IMR-90 (cell line): ENCODE results near the gene ECSCR. TPM values are rescaled to one million over a fixed set of nuclear protein-coding genes. Genes with fewer than 3 reads are reported as not detected.

Source experiments
- ATAC-seq: fragments of 200-7000 bp; cut with Tn5 transposase; 2 replicates; pipeline ENCODE4 v1.9.1; 2020; ENCODE audit warnings: low read depth, mild to moderate bottlenecking, moderate library complexity
- BruUV-seq: library from RNA; stranded (reverse); fragments of 400-500 nt; replicated peaks from 2 replicates; lab custom pipeline; 2021; lab: Mats Ljungman, UMichigan
- CTCF ChIA-PET: fragments of 300-600 bp; formaldehyde crosslinking; extraction: SDS; loops from one replicate; lab custom pipeline; 2021; ENCODE audit warnings: antibody characterized with exemption; lab: Yijun Ruan, JAX
- POLR2A ChIA-PET: fragments of 300-600 bp; sonication (Branson Sonifier 250); formaldehyde crosslinking; loops from one replicate; lab custom pipeline; 2022; ENCODE audit warnings: antibody characterized with exemption; ENCODE audit not compliant: unreplicated experiment; lab: Charles Lee
- DNase-seq: peaks from one replicate; pipeline ENCODE4 v3.0.0; 2013
- H2AFZ ChIP-seq: replicated peaks from 2 replicates; pipeline ENCODE3; 2013; ENCODE audit warnings: low read length, mild to moderate bottlenecking; ENCODE audit not compliant: poor library complexity
- H2AK5ac ChIP-seq: 2 replicates; pipeline ENCODE4 v1.6.1; 2013; ENCODE audit warnings: low read depth, low read length, inconsistent platforms
- H2AK9ac ChIP-seq: replicated peaks from 2 replicates; pipeline ENCODE3; 2013; ENCODE audit warnings: mild to moderate bottlenecking, low read depth, low read length, moderate library complexity; ENCODE audit not compliant: poor library complexity
- H2BK120ac ChIP-seq: 2 replicates; pipeline ENCODE4 v1.6.1; 2013; ENCODE audit warnings: low read depth, low read length, inconsistent platforms
- H2BK15ac ChIP-seq: 3 replicates; pipeline ENCODE4 v1.6.1; 2013; ENCODE audit warnings: low read depth, low read length, inconsistent platforms
- H2BK20ac ChIP-seq: 2 replicates; pipeline ENCODE4 v1.6.1; 2013; ENCODE audit warnings: low read depth, mild to moderate bottlenecking, inconsistent platforms, low read length, moderate library complexity
- H2BK5ac ChIP-seq: 2 replicates; pipeline ENCODE4 v1.6.1; 2013; ENCODE audit warnings: mild to moderate bottlenecking, low read depth, low read length, inconsistent platforms; ENCODE audit not compliant: poor library complexity, severe bottlenecking
- H3K14ac ChIP-seq: replicated peaks from 2 replicates; pipeline ENCODE4 v1.6.1; 2013; ENCODE audit warnings: low read depth, low read length, inconsistent platforms
- H3K18ac ChIP-seq: 2 replicates; pipeline ENCODE4 v1.6.1; 2013; ENCODE audit warnings: low read depth, low read length, control low read depth
- H3K23ac ChIP-seq: 2 replicates; pipeline ENCODE4 v1.6.1; 2013; ENCODE audit warnings: low read depth, low read length, inconsistent platforms
- H3K27ac ChIP-seq: 2 replicates; pipeline ENCODE4 v1.5.1; 2013; ENCODE audit warnings: mild to moderate bottlenecking, control low read depth, low read length; ENCODE audit not compliant: insufficient read depth
- H3K27me3 ChIP-seq: 2 replicates; pipeline ENCODE4 v1.6.1; 2013; ENCODE audit warnings: low read length; ENCODE audit not compliant: control insufficient read depth, insufficient read depth
- H3K36me3 ChIP-seq: 2 replicates; pipeline ENCODE4 v1.6.1; 2013; ENCODE audit warnings: low read length, mixed read lengths; ENCODE audit not compliant: control insufficient read depth, insufficient read depth
- H3K4ac ChIP-seq: 2 replicates; pipeline ENCODE4 v1.6.1; 2013; ENCODE audit warnings: low read depth, low read length, inconsistent platforms
- H3K4me1 ChIP-seq: 2 replicates; pipeline ENCODE4 v1.6.1; 2013; ENCODE audit warnings: low read length, mixed read lengths; ENCODE audit not compliant: control insufficient read depth, insufficient read depth
- H3K4me2 ChIP-seq: 2 replicates; pipeline ENCODE4 v1.6.1; 2013; ENCODE audit warnings: low read depth, mild to moderate bottlenecking, control low read depth, low read length, moderate library complexity
- H3K4me3 ChIP-seq: 2 replicates; pipeline ENCODE4 v1.5.1; 2013; ENCODE audit warnings: low read depth, mild to moderate bottlenecking, control low read depth, low read length, moderate library complexity; ENCODE audit not compliant: insufficient read depth
- H3K56ac ChIP-seq: 2 replicates; pipeline ENCODE4 v1.6.1; 2013; ENCODE audit warnings: low read length, inconsistent platforms; ENCODE audit not compliant: insufficient read depth; ENCODE audit errors: extremely low read depth
- H3K79me1 ChIP-seq, 2 experiments: 2 replicates each; pipeline ENCODE4 v1.6.1; 2013; ENCODE audit warnings: low read length in 2 of 2, inconsistent platforms in 1 of 2, low read depth in 1 of 2
- H3K9ac ChIP-seq: 2 replicates; pipeline ENCODE4 v1.6.1; 2013; ENCODE audit warnings: low read depth, low read length, control low read depth
- H3K9me1 ChIP-seq: 2 replicates; pipeline ENCODE4 v1.6.1; 2013; ENCODE audit warnings: low read length, inconsistent platforms; ENCODE audit not compliant: insufficient read depth
- H3K9me3 ChIP-seq: 2 replicates; pipeline ENCODE4 v1.6.1; 2013; ENCODE audit warnings: low read length; ENCODE audit not compliant: control insufficient read depth, insufficient read depth
- H4K20me1 ChIP-seq: 2 replicates; pipeline ENCODE4 v1.6.1; 2013; ENCODE audit warnings: low read length, inconsistent platforms; ENCODE audit not compliant: insufficient read depth
- H4K5ac ChIP-seq: 2 replicates; pipeline ENCODE4 v1.6.1; 2013; ENCODE audit warnings: mild to moderate bottlenecking, low read depth, low read length, control low read depth
- H4K8ac ChIP-seq, 2 experiments: 2 replicates each; pipeline ENCODE4 v1.6.1; 2013; ENCODE audit warnings: low read depth in 2 of 2, low read length in 2 of 2, control low read depth in 1 of 2, inconsistent platforms in 1 of 2
- H4K91ac ChIP-seq: 2 replicates; pipeline ENCODE4 v1.6.1; 2013; ENCODE audit warnings: low read depth, low read length, inconsistent platforms; ENCODE audit not compliant: insufficient read depth
- CEBPB ChIP-seq: IDR thresholded peaks from 2 replicates; pipeline ENCODE4 v1.6.1; 2012; ENCODE audit warnings: low read depth, low read length, improper control_type of control experiment
- CHD1 ChIP-seq: IDR thresholded peaks from 2 replicates; pipeline ENCODE4 v1.6.1; 2012; ENCODE audit warnings: low read depth, low read length, improper control_type of control experiment
- MAFK ChIP-seq: IDR thresholded peaks from 2 replicates; pipeline ENCODE4 v1.6.1; 2012; ENCODE audit warnings: low read depth, low read length, improper control_type of control experiment
- MXI1 ChIP-seq: IDR thresholded peaks from 2 replicates; pipeline ENCODE4 v1.6.1; 2012; ENCODE audit warnings: low read depth, mild to moderate bottlenecking, low read length, moderate library complexity, borderline replicate concordance
- RAD21 ChIP-seq: IDR thresholded peaks from 2 replicates; pipeline ENCODE4 v1.6.1; 2012; ENCODE audit warnings: low read length, improper control_type of control experiment
- WGBS, 2 experiments: methylation state at CpG; one replicate each; pipeline versions ENCODE4 v1.1.5 to v1.1.7; 2013; ENCODE audit warnings: missing lambda C conversion rate in 2 of 2; ENCODE audit not compliant: insufficient read length in 1 of 2; ENCODE audit errors: extremely low coverage in 2 of 2; 5-methylcytosine and 5-hydroxymethylcytosine counted together
- dilution Hi-C: fragments of 300-500 bp; cut with HindIII; formaldehyde crosslinking; loops from one replicate; pipeline ENCODE4 v1.14.3; 2018; ENCODE audit warnings: low sequenced_read_pairs; ENCODE audit not compliant: unreplicated experiment
- in situ Hi-C: fragments of 300-500 bp; cut with MboI; formaldehyde crosslinking; loops from 3 replicates; pipeline ENCODE4 v1.14.3; 2019; ENCODE audit warnings: low sequenced_read_pairs, inconsistent platforms, mixed read lengths
- intact Hi-C: fragments of 100-400 bp; cut with micrococcal nuclease; formaldehyde crosslinking; loops from 2 replicates; pipeline ENCODE4 v1.10.0; 2022
- polyA plus RNA-seq, 3 experiments: library from polyadenylated mRNA; depleted of rRNA; stranded (reverse); fragments of >200 nt; gene quantifications; 2 replicates each; pipeline ENCODE4 v1.2.3, GENCODE V29; 2012; ENCODE audit warnings: low replicate concordance in 1 of 3
- total RNA-seq: library from RNA; depleted of rRNA; stranded (reverse); fragments of >200 nt; gene quantifications from 2 replicates; pipeline ENCODE4 v1.2.3, GENCODE V29; 2012
- TF ChIP-seq, protein P1 (sequence below): fragments of 150-350 bp; IDR thresholded peaks from 2 replicates; pipeline ENCODE4 v1.6.1; 2017; ENCODE audit warnings: mild to moderate bottlenecking, antibody characterized with exemption, low read length, low read depth
- TF ChIP-seq, protein P2 (sequence below): fragments of 150-350 bp; IDR thresholded peaks from 2 replicates; pipeline ENCODE4 v1.6.1; 2016; ENCODE audit warnings: low read depth, mild to moderate bottlenecking, low read length, moderate library complexity, borderline replicate concordance

ECSCR gene
- total and polyA plus RNA-seq, 2 of the 4 experiments (the other 2 are of a cell fraction): 3.6 to 3.9 TPM

DNA sequence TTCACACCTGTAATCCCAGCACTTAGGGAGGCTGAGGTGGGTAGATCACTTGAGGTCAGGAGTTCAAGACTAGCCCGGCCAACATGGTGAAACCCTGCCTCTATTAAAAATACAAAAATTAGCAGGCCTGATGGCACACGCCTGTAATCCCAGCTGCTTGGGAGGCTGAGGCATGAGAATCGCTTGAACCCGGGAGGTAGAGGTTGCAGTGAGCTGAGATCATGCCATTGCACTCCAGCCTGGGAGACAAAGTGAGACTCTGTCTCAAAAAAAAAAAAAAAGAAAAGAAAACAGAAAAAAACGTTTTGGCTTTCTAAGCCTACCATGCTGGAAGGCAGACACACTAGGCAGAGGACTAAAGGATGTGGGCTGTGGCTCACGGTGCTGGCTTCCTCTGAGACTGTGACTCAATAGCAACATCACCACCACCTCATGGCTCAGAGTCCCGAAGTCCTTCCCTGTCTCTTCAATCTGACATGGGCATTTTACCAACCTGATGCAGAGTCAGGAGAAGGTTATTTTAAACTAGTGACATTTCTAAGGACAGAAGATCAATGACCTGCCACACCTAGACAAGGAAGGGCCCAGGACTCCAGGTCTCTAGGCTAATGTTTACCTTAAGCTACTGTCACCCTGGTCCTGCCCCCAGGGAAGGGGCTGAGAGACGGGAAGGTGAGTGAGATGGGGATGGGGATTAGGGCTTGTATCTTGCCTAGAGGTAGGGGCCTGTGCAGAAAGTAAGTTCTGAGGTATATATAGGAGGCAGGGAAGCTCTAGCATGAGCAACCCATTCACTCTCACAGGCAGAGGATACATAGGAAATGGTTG lies 3.7 kb downstream of the ECSCR start:
- H3K4me1 ChIP-seq: peaks cover 23% of the 10 kb centered on the region
- H2AK9ac ChIP-seq: peak overlapping the region; percentile 83
- H3K4me3 ChIP-seq: no peak overlapping the region
- in situ Hi-C loops: no loop called here
- H4K20me1 ChIP-seq: no peaks in the 10 kb centered on the region
- no peak overlapping the region for H3K27ac ChIP-seq
- H2BK15ac ChIP-seq: peak overlapping the region; percentile 50; the same call in 1 of the 3 replicates
- no peaks in the 10 kb centered on the region for H3K36me3 ChIP-seq
- peak overlapping the region; percentile 84 for H2BK20ac ChIP-seq
- peak overlapping the region; percentile 90 for H3K4ac ChIP-seq
- H3K18ac ChIP-seq: peak overlapping the region; percentile 61; the same call in 1 of the 2 replicates
- no peaks in the 10 kb centered on the region for H3K27me3 ChIP-seq
- H4K91ac ChIP-seq: peak overlapping the region; percentile 68; the same call in 1 of the 2 replicates
- H3K9me1 ChIP-seq: peaks cover 29% of the 10 kb centered on the region
- H4K5ac ChIP-seq: peak overlapping the region; percentile 75; the same call in 1 of the 2 replicates
- H2BK5ac ChIP-seq: peak overlapping the region; percentile 78
- no peaks in the 10 kb centered on the region for H3K9me3 ChIP-seq
- peak overlapping the region in 1 of 2 experiments; percentile 89; a peak in 3 of 4 replicates for H4K8ac ChIP-seq
- H3K9ac ChIP-seq: no peak overlapping the region
- no TSS peak for BruUV-seq
- dilution Hi-C loops: no loop called here
- peak overlapping the region; percentile 29; the same call in 1 of the 2 replicates for H3K23ac ChIP-seq
- DNase-seq (peak; percentile 88), ATAC-seq (peak; percentile 61)
- intact Hi-C loops: no loop called here
- no CpG with 5 or more reads among the region's 8 CpGs for WGBS, 2 experiments
- POLR2A ChIA-PET: no interaction called here
- CTCF ChIA-PET: interaction anchor here (0.6 kb wide), 1 partner anchor 88 kb away, joined by 4 read pairs; no protein-coding TSS in a partner anchor
- H3K79me1 ChIP-seq: no peaks in the 10 kb centered on the region; a peak in 1 of 4 replicates
- H3K14ac ChIP-seq: peak overlapping the region; percentile 91
- peak overlapping the region; percentile 82 for H2BK120ac ChIP-seq
- peak overlapping the region; percentile 89 for H2AFZ ChIP-seq
- H3K4me2 ChIP-seq: no peak overlapping the region
- TF ChIP-seq, protein P1, sequence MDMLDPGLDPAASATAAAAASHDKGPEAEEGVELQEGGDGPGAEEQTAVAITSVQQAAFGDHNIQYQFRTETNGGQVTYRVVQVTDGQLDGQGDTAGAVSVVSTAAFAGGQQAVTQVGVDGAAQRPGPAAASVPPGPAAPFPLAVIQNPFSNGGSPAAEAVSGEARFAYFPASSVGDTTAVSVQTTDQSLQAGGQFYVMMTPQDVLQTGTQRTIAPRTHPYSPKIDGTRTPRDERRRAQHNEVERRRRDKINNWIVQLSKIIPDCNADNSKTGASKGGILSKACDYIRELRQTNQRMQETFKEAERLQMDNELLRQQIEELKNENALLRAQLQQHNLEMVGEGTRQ: no peak
- peak; percentile 45; the same call in 1 of the 2 replicates for TF ChIP-seq CEBPB
- no peak for TF ChIP-seq RAD21
- TF ChIP-seq, protein P2, sequence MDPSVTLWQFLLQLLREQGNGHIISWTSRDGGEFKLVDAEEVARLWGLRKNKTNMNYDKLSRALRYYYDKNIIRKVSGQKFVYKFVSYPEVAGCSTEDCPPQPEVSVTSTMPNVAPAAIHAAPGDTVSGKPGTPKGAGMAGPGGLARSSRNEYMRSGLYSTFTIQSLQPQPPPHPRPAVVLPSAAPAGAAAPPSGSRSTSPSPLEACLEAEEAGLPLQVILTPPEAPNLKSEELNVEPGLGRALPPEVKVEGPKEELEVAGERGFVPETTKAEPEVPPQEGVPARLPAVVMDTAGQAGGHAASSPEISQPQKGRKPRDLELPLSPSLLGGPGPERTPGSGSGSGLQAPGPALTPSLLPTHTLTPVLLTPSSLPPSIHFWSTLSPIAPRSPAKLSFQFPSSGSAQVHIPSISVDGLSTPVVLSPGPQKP: no peak
- TF ChIP-seq MAFK: no peak
- TF ChIP-seq CHD1: no peak
- TF ChIP-seq MXI1: no peak
- H2AK5ac ChIP-seq: peak overlapping the region; percentile 83
- no peak overlapping the region for H3K56ac ChIP-seq
